Activated CD8-positive, alpha-beta T cell treated with anti-CD3 and anti-CD28 coated beads for 36 hours (primary cell): Measurements from ENCODE around the gene SLC26A1. TPM values are rescaled to one million over a fixed set of nuclear protein-coding genes. Genes with fewer than 3 reads are reported as not detected.

Source experiments
- ATAC-seq: fragments of 200-7000 bp; cut with Tn5 transposase; one replicate; pipeline ENCODE4 v1.10.0; 2021; ENCODE audit warnings: mild to moderate bottlenecking, moderate library complexity
- CTCF ChIA-PET: fragments of 350-600 bp; sonication (Branson Sonifier 250); formaldehyde crosslinking; loops from one replicate; lab custom pipeline; 2021; ENCODE audit warnings: antibody characterized with exemption; lab: Charles Lee
- POLR2A ChIA-PET: fragments of 350-600 bp; sonication (Branson Sonifier 250); formaldehyde crosslinking; loops from one replicate; lab custom pipeline; 2021; ENCODE audit warnings: antibody characterized with exemption; lab: Charles Lee
- DNase-seq: peaks from one replicate; pipeline ENCODE4 v3.0.0-alpha.2; 2020
- H3K27ac Mint-ChIP-seq: one replicate; pipeline ENCODE4 v1.8.0; 2021; ENCODE audit warnings: mild to moderate bottlenecking, mixed read lengths
- H3K27me3 Mint-ChIP-seq: one replicate; pipeline ENCODE4 v1.8.0; 2021; ENCODE audit warnings: mixed read lengths
- H3K36me3 Mint-ChIP-seq: one replicate; pipeline ENCODE4 v1.8.0; 2021; ENCODE audit warnings: low read depth, mixed read lengths
- H3K4me1 Mint-ChIP-seq: one replicate; pipeline ENCODE4 v1.8.0; 2021; ENCODE audit warnings: low read depth, mixed read lengths
- H3K4me3 Mint-ChIP-seq: one replicate; pipeline ENCODE4 v1.8.0; 2021; ENCODE audit warnings: mild to moderate bottlenecking, moderate library complexity, mixed read lengths
- H3K9me3 Mint-ChIP-seq: one replicate; pipeline ENCODE4 v1.8.0; 2021; ENCODE audit warnings: mixed read lengths
- intact Hi-C: fragments of 100-400 bp; cut with micrococcal nuclease; formaldehyde crosslinking; loops from one replicate; pipeline ENCODE4 v1.10.0; 2022
- total RNA-seq, 2 experiments: library from RNA; stranded (reverse); gene quantifications; one replicate each; pipeline ENCODE4 v1.2.3, GENCODE V29; 2021
- TF ChIP-seq, protein P1 (sequence below): fragments of 200-600 bp; IDR thresholded peaks from one replicate; pipeline ENCODE4 v1.8.0; 2022; ENCODE audit warnings: antibody characterized with exemption, mild to moderate bottlenecking

Gene SLC26A1
- total RNA-seq, 2 experiments from 2014 or later = 0.27 TPM; not detected in 1

DNA sequence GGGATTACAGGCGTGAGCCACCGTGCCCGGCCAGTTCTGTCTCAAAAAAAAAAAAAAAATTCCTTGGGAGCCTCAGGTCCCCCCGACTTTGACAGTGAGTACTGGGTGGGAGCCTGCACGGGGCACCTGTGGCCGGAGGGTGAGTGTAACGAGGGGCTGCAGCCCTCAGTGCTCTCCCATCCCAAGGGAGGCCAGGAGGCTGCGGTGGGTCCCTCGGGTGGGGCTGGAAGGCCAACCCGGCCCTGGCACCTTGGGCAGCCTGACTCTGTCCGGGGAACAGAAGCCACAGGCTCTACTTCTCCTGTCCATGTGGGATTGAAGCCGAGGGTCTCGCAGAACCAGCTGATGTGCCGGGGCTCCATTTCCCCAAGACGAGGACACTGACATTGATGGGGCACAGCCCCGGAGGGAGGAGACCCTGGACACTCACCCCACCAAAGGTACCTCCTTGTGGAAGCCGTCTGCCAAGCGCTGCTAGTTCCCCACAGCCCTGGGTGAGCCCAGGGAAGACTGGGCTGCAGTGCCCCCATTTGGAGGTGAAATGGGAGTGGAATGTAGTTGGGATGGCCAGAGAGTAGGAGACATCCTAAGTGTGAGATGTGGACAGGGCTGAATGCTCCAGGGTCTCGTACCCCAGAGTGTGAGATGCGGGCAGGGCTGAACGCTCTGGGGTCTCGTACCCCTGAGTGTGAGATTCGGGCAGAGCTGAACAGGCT, 2.3 kb upstream of the SLC26A1 start:
- no peaks in the 10 kb centered on the region for H3K36me3 Mint-ChIP-seq
- ATAC-seq (no peak), DNase-seq (no peak)
- no peaks in the 10 kb centered on the region for H3K4me1 Mint-ChIP-seq
- TF ChIP-seq, protein P1, sequence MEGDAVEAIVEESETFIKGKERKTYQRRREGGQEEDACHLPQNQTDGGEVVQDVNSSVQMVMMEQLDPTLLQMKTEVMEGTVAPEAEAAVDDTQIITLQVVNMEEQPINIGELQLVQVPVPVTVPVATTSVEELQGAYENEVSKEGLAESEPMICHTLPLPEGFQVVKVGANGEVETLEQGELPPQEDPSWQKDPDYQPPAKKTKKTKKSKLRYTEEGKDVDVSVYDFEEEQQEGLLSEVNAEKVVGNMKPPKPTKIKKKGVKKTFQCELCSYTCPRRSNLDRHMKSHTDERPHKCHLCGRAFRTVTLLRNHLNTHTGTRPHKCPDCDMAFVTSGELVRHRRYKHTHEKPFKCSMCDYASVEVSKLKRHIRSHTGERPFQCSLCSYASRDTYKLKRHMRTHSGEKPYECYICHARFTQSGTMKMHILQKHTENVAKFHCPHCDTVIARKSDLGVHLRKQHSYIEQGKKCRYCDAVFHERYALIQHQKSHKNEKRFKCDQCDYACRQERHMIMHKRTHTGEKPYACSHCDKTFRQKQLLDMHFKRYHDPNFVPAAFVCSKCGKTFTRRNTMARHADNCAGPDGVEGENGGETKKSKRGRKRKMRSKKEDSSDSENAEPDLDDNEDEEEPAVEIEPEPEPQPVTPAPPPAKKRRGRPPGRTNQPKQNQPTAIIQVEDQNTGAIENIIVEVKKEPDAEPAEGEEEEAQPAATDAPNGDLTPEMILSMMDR = no peak
- intact Hi-C loops = no loop called here
- no peaks in the 10 kb centered on the region for H3K9me3 Mint-ChIP-seq
- H3K27ac Mint-ChIP-seq = no peak overlapping the region
- H3K27me3 Mint-ChIP-seq = peaks cover 16% of the 10 kb centered on the region
- ChIA-PET POLR2A (no interaction called here), CTCF (no interaction called here)
- no peak overlapping the region for H3K4me3 Mint-ChIP-seq

DNA sequence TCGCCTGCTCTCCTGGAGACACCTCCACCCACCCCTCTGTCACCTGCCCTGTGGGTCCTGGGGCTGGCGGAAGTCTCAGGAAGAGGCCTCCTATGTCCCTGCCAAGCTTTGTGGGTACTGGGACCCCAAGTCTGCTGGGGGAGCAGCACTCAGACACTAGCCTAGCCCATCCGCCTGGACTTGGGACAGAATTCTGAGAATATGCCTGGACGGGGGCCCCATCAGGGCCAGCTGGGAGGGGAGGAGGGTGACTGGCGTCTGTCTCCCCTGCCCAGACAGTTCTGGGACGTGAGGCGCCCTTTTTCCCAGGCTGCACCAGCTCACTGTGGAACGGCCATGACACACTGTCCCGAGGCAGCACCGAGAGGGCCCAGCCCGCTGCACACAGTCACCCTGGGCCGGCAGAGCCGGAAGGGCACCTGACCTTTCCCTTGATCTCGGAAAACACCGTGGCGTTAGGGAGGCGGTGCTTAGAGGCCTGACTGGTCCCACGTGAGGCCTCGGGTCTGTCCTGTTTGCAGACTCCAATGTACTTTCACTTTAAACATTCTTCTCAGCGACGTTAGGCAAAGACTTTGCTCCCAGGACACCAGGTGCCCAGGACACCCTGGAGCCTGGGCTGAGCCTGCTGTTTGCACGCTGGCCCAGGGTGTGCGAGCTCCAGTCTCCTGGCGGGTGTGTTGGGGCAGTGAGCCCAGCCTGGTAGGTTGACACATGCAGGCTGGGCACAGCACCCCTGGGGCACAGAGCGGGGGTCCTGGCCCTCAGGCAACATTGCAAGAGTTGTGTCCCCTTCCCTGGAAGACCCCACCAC, 700 bp downstream of the SLC26A1 start:
- POLR2A ChIA-PET = no interaction called here
- H3K27ac Mint-ChIP-seq = no peak overlapping the region

DNA sequence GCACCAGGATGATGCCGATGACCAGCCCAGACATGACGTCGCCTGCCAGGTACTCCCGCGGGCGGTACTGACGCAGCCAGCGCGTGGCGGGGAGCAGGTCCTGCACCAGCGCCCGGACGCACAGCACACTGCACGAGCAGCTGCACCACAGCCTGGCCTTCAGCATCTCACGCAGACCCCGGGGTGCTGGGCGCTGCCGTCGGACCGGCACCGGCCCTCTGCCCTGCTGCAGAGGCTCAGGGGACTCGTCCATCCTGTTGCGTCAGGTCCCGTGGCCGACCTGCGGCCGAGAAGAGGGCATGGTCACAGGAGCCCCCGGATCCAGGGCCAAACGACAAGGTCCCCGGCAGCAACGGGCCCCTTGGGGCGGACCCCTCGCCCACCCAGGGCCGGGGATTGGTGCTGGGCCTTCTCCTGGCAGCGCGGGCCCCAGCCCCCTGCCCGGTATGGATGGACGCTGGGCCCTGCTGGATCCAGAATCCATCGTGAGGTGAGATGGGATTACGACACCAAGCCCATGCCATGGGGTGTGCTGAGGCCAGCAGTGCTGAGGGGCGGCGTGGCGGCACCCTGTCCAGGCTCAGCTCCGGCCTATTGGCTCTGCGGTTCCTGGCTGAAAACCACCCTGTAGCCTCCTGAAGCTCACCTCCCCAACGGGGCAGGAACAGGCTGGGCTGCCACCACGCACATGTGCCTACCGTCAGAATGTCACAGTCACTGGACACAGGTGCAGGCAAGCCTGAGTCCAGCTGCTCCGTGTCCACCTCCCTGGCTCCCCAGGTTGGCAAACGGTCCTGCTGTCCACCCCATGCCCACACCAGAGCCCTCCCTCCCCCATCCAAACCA, 1.5 kb downstream of the SLC26A1 start:
- CTCF ChIA-PET = no interaction called here
- ATAC-seq (no peak), DNase-seq (no peak)
- Mint-ChIP-seq H3K36me3 (no peaks in the 10 kb centered on the region), H3K27ac (no peak overlapping the region), H3K9me3 (no peaks in the 10 kb centered on the region), H3K4me3 (no peak overlapping the region), H3K4me1 (peaks cover 9% of the 10 kb centered on the region), H3K27me3 (no peaks in the 10 kb centered on the region)
- intact Hi-C loops = no loop called here
- POLR2A ChIA-PET = interaction anchor here (1.0 kb wide), 1 partner anchor 59 kb away, joined by 3 read pairs; the partner anchor contains the start of genes GAK and TMEM175
- TF ChIP-seq, protein P1 = no peak

More for the DNA sequence above, 700 bp downstream of the SLC26A1 start:
- CTCF ChIA-PET = no interaction called here
- DNase-seq = no peak
- Mint-ChIP-seq H3K4me3 (no peak overlapping the region), H3K9me3 (no peaks in the 10 kb centered on the region), H3K4me1 (peaks cover 7% of the 10 kb centered on the region), H3K27me3 (no peaks in the 10 kb centered on the region), H3K36me3 (no peaks in the 10 kb centered on the region)
- TF ChIP-seq, protein P1 = no peak
- no peak for ATAC-seq
- intact Hi-C loops = no loop called here

DNA sequence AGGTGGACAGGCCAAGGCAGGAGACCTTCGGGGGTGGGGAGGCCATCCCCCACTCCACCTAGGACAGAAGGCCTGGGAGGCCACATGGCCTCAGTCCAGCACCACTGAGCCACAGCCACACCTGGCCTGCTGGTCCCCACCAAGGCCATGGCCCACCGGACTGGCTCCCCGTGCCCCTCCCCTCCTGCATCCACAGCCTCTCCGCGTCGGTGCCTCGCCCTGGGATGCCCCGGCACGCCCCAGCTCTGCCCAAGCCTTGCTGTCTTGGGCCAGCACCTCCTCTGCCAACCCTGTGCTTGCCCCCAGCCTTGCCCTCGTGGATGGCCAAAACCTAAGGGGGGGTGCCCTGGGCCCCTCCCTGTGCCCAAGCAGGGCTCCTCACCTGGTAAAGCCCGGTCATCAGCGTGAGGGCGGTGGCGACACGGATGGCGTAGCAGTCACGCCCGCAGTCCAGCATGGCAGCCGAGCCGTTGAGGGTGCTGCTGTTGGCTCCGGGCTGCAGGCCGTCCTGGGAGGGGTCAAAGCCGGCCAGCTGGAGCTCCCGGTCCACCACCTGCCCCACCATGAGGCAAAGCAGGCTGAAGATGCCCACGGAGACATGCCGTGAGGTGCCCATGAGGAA, 2.3 kb downstream of the SLC26A1 start:
- Mint-ChIP-seq H3K27me3 (no peaks in the 10 kb centered on the region), H3K4me3 (no peak overlapping the region), H3K4me1 (peaks cover 11% of the 10 kb centered on the region), H3K9me3 (no peaks in the 10 kb centered on the region), H3K36me3 (no peaks in the 10 kb centered on the region), H3K27ac (no peak overlapping the region)
- CTCF ChIA-PET = no interaction called here
- POLR2A ChIA-PET = interaction anchor here (1.0 kb wide), 1 partner anchor 59 kb away, joined by 3 read pairs; the partner anchor contains the start of genes GAK and TMEM175
- ATAC-seq (no peak), DNase-seq (no peak)
- intact Hi-C loops = no loop called here
- TF ChIP-seq, protein P1 = no peak
